ENCODE results near the gene TMEM31.
"Not testable (repeated sequence)": the region's sequence is repeated elsewhere in the genome, so short reads cannot be mapped to it uniquely, and the experiment has no call there.

The TMEM31 gene

GRCh38 chrX:103722505-103722904 lies 11.8 kb downstream of the TMEM31 start:
- DNase-seq: no peak

GRCh38 chrX:103726477-103726876 lies 15.8 kb downstream of the TMEM31 start:
- peak in 1 of 56 donors; percentile 0 for DNase-seq

GRCh38 chrX:103727115-103727514 lies 16.4 kb downstream of the TMEM31 start:
- peak in 1 of 56 donors; percentile 1 for DNase-seq

- DNase-seq: no peak
These were observed 18.3 kb downstream of the TMEM31 start for GRCh38 chrX:103729015-103729414.

DNA sequence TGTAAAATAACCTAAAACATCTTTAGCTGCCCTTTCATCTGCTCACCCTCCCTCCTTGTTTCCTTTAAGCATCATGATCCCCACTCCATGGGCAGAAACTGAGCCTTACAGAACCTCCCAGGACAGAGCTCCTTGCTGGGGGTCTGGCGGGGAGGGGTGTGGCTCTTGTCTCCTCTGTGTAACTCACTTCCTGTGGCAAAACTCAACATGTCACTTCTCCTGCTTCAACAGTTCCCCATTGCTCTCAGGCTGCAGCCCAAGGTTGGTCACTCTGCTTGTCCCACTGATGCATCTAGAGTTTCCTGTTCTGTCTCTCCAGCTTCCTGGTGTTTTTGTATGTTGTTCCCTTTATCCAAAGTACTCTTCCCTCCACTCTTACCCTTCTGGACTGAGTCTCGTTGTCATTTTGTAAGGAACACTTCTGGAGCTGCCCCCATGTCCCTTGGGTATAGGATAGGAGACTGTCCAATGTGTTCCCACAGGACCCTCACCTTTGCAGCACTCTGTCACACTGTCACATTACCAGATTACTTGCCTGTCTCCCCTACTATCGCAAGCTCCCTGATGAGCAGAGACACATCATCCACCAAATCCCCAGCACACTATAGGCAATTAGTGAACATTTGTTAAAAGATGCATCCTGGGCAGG lies 19.6 kb downstream of the TMEM31 start:
- no peak for DNase-seq

DNA sequence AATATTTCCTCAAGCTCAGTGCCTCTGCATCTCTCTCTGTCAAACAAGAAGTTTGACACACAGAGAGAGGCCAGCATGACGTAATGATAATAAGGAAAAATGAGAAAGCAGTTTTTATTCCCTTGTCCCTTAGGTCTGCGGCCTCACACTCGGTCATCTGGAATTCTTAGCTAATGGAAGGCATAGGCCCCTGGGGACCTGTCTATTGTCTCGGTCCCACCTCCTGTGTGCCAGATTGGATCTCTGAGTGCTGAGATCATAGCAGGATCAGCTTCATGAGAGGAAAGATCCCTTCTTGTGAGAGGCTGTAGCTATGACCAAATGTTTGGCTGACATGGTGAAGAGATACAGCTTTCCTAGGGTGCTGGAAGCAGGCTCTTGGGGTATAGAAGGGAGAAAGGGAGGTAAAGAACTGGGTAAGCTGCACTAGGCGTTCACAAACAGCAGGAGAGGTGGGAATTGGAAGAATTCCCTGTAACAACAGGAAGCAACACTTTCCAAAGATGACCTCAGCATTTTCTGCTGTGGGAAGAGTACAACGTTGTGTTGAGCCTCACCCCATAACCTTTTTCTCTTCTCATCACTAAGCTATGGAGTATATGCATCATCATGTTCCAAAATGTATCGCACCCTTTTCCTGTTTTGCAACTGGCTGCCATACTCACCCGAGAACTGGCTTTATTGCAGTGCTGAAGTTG lies 20.2 kb downstream of the TMEM31 start:
- no peak for DNase-seq

GRCh38 chrX:103733017-103733416 lies 22.3 kb downstream of the TMEM31 start:
- DNase-seq: no peak

GRCh38 chrX:103734125-103734760 lies 23.5 kb downstream of the TMEM31 start:
- DNase-seq: no peak

DNA sequence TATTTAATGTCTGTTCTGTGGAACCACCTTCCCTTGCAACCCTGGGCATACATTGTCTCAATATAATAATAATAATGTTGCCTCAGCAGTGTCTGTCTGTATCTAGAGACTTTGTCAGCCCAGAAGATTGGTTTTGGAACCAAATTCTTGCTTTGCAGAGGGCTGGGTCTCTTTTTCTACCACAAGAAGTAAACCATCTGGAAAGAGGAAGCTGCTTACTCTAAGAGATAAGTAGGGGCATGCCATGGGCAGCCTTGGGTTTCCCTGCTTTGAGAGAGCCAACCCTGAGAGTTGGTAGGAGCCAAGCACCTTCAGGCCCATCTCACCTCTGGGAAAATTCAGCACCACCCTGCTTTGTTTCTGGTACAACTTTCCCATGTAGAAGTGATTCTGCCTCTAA lies 27.0 kb downstream of the TMEM31 start:
- no peak for DNase-seq

GRCh38 chrX:103739421-103739820 lies 28.7 kb downstream of the TMEM31 start:
- DNase-seq: no peak

GRCh38 chrX:103741879-103742278 lies 31.2 kb downstream of the TMEM31 start:
- no peak for DNase-seq

DNA sequence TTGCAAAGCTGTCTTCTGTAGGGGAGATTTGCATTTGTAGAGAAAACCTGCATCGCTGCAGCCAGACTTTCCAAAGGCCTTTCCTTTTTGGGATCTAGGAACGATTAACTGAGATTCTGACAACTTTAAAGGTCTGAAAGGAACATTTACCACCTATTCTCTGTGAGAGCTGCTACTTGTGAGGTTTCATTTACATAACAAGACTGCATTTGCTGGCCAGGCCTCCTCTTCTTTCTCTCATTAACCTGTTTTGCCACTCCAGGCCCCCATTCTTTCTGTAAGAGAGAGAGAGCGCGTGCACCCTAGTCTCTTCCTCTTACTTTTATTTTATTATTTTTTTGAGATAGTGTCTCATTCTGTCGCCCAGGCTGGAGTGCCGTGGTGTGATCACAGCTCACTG lies 31.6 kb downstream of the TMEM31 start:
- DNase-seq: no peak

DNA sequence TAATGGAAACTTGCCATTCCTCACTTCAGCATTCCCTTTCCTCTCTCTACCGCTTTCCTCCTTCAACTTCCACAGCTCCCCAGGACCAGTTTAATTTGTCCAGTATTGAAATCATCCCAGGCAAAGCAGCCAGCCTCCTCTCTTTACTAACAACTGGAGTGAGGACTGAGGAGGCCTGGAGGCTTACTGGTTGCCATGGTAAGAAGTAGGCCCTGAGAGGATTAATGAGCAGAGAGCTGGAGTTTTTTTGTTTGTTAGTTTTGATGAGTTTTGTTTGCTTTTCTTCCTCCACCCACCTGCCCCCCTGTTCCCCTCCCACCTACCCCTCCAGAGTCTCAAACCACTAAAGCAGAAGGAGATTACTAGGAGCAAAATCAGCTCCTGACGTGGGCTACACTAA lies 36.5 kb downstream of the TMEM31 start:
- no peak for DNase-seq

- no peak for DNase-seq
These were observed 43.7 kb downstream of the TMEM31 start for GRCh38 chrX:103754401-103754800.

- DNase-seq: no peak
These were observed 46.0 kb downstream of the TMEM31 start for GRCh38 chrX:103756736-103757135.

GRCh38 chrX:103758555-103758954 lies 47.8 kb downstream of the TMEM31 start:
- no peak for DNase-seq

DNA sequence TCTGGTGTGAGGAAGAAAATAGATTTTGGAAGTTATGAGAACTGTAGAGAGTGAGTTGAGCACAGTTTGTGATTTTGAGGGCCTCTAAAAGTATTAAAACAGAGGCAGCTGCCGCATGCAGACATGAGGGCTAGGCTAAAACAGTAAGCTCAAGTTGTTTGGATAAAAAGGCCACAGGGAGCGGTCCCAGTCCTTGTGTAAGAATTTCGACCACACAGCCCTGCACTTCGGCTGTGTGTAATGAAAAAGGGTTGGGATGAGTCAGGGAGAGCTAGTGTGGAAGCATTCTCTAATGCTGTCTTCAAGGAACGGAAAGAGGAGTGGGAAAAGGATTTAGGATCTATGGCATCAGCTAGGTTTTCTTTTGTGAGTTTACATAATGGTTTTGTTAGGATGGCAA lies 52.8 kb downstream of the TMEM31 start:
- DNase-seq: not testable (repeated sequence)

Data from amygdala (tissue), 56 donors.